Neural cell (in vitro differentiated cells): ENCODE data around the gene PLXNA2. TPM values are rescaled to one million over a fixed set of nuclear protein-coding genes. Genes with fewer than 3 reads are reported as not detected.

Experiments used
- H2AFZ ChIP-seq: fragments of 200-600, 300-800 bp; sonication (generic), shearing (Covaris generic); 2 replicates; pipeline ENCODE4 v1.6.0; 2014; ENCODE audit warnings: low read depth, mild to moderate bottlenecking, antibody characterized with exemption, low read length, moderate library complexity
- H3F3A ChIP-seq: fragments of 200-600 bp; shearing (Covaris generic); 2 replicates; pipeline ENCODE4 v1.6.1; 2016; ENCODE audit warnings: mild to moderate bottlenecking, moderate library complexity, mixed read lengths, antibody characterized with exemption, low read length; ENCODE audit not compliant: insufficient read depth, poor library complexity, severe bottlenecking
- H3K27ac ChIP-seq: fragments of 200-600, 300-800 bp; sonication (generic), shearing (Covaris generic); 2 replicates; pipeline ENCODE4 v1.5.1; 2014; ENCODE audit warnings: mild to moderate bottlenecking, low read length, moderate library complexity
- H3K27me3 ChIP-seq: fragments of 300-800, 200-600 bp; sonication (generic), shearing (Covaris generic); 2 replicates; pipeline ENCODE4 v1.6.0; 2014; ENCODE audit warnings: mild to moderate bottlenecking, low read depth, low read length, moderate library complexity; ENCODE audit not compliant: insufficient read depth
- H3K36me3 ChIP-seq: fragments of 300-800, 200-600 bp; sonication (generic), shearing (Covaris generic); 2 replicates; pipeline ENCODE4 v1.5.1; 2014; ENCODE audit warnings: mild to moderate bottlenecking, antibody characterized with exemption, low read length, moderate library complexity; ENCODE audit not compliant: insufficient read depth
- H3K4me2 ChIP-seq: fragments of 300-800, 200-600 bp; sonication (generic), shearing (Covaris generic); 2 replicates; pipeline ENCODE4 v1.6.0; 2014; ENCODE audit warnings: mild to moderate bottlenecking, low read length
- H3K4me3 ChIP-seq: fragments of 300-800, 200-600 bp; sonication (generic), shearing (Covaris generic); 2 replicates; pipeline ENCODE4 v1.5.1; 2014; ENCODE audit warnings: mild to moderate bottlenecking, low read length, moderate library complexity
- H3K79me2 ChIP-seq: fragments of 200-600 bp; shearing (Covaris generic); replicated peaks from 2 replicates; pipeline ENCODE4 v1.6.0; 2014; ENCODE audit warnings: mild to moderate bottlenecking, low read length, moderate library complexity; ENCODE audit not compliant: insufficient read depth
- H3K9ac ChIP-seq: fragments of 300-800, 200-600 bp; sonication (generic), shearing (Covaris generic); 2 replicates; pipeline ENCODE4 v1.6.1; 2016; ENCODE audit warnings: mild to moderate bottlenecking, low read length, mixed read lengths
- H3K9me2 ChIP-seq: fragments of 200-600 bp; shearing (Covaris generic); 2 replicates; pipeline ENCODE4 v1.6.1; 2016; ENCODE audit warnings: mild to moderate bottlenecking, low read length, mixed read lengths; ENCODE audit not compliant: insufficient read depth
- H3K9me3 ChIP-seq: fragments of 200-600, 300-800 bp; sonication (generic), shearing (Covaris generic); 2 replicates; pipeline ENCODE4 v1.6.1; 2016; ENCODE audit warnings: mild to moderate bottlenecking, mixed run types, low read length, moderate library complexity, mixed read lengths
- H4K20me1 ChIP-seq: fragments of 200-600 bp; shearing (Covaris generic); 2 replicates; pipeline ENCODE4 v1.6.1; 2016; ENCODE audit warnings: mild to moderate bottlenecking, mixed run types; ENCODE audit not compliant: insufficient read depth
- EP300 ChIP-seq: fragments of 450-650 bp; conservative IDR thresholded peaks from 2 replicates; pipeline ENCODE4 v1.6.1; 2014; ENCODE audit warnings: antibody characterized with exemption, mild to moderate bottlenecking, moderate library complexity; ENCODE audit not compliant: poor library complexity, severe bottlenecking
- EZH2 ChIP-seq: fragments of 200-600, 300-800 bp; shearing (Covaris generic), sonication (generic); IDR thresholded peaks from 2 replicates; pipeline ENCODE4 v1.6.1; 2014; ENCODE audit warnings: antibody characterized with exemption, low read length, borderline replicate concordance, mild to moderate bottlenecking; ENCODE audit not compliant: insufficient read depth, poor library complexity, severe bottlenecking
- MXI1 ChIP-seq: fragments of 450-650 bp; conservative IDR thresholded peaks from 2 replicates; pipeline ENCODE4 v1.6.1; 2014; ENCODE audit warnings: antibody characterized with exemption, mild to moderate bottlenecking; ENCODE audit not compliant: poor library complexity, severe bottlenecking
- POLR2AphosphoS5 ChIP-seq: IDR thresholded peaks from 2 replicates; pipeline ENCODE4 v1.6.1; 2012
- RAD21 ChIP-seq: fragments of 450-650 bp; conservative IDR thresholded peaks from 2 replicates; pipeline ENCODE4 v1.6.1; 2014; ENCODE audit warnings: antibody characterized with exemption, mild to moderate bottlenecking, moderate library complexity
- SMC3 ChIP-seq: fragments of 450-650 bp; conservative IDR thresholded peaks from 2 replicates; pipeline ENCODE4 v1.6.1; 2014; ENCODE audit warnings: antibody characterized with exemption, mild to moderate bottlenecking, moderate library complexity; ENCODE audit not compliant: poor library complexity
- TAF1 ChIP-seq: IDR thresholded peaks from 2 replicates; pipeline ENCODE4 v1.6.1; 2012; ENCODE audit warnings: low read depth
- polyA plus RNA-seq: library from polyadenylated mRNA; depleted of rRNA; stranded (reverse); fragments of >200 nt; gene quantifications from 2 replicates; pipeline ENCODE4 v1.2.3, GENCODE V29; 2014
- TF ChIP-seq, protein P1 (sequence below): fragments of 450-650 bp; IDR thresholded peaks from 2 replicates; pipeline ENCODE4 v1.5.1; 2014; ENCODE audit warnings: antibody characterized with exemption, mild to moderate bottlenecking, moderate library complexity; ENCODE audit not compliant: poor library complexity, severe bottlenecking
- TF ChIP-seq, protein P2 (sequence below): IDR thresholded peaks from 2 replicates; pipeline ENCODE4 v1.6.1; 2012; ENCODE audit warnings: borderline replicate concordance

Gene PLXNA2
- polyA plus RNA-seq, 1 donor from 2014 or later = 30.6 TPM

DNA sequence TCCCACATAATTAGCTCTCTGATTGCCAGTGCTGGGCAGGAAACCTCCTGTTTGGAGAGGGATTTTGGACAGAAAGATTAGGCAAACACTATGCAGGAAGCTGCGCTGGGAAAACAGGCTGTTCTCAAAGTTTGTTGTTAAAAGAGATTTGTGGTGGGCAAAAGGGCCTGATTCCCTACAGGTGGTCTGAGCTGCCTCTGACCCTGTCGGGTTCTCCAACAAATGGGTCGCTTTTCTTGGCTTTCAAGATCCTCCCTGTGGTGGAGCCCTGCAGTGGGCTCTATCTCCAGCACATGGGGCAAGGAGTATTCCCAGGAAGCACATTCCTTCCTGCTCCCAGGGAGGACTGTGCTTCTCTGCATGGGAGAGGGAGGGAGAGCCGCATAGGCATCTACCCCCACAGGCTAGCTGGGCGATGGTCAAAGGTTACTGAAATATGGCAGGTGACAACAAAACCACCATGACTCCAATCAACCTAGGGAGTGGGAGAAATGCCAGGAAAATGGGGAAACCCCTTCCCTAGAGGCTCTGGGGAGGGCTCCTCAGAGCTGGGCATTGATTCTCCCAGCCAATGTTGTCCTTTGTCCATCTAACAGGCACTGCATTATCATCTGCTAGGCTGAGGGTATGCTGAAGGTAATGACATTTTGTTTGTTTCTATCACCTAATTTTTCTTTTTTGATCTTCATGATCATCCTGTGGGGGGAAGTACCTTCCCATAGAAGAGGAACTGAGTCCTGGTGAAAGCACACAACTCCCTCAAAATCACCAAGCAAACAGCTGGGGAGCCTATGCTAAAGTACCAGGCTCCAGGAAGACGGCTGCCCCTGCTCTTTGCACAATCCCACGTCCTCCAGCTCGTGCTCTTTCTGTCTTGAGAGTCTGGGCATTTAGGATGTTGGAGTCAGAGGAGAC, 85.3 kb downstream of the PLXNA2 start:
- H3K4me3 ChIP-seq = no peak overlapping the region
- H3F3A ChIP-seq = no peaks in the 10 kb centered on the region
- peaks cover 8% of the 10 kb centered on the region for H4K20me1 ChIP-seq
- H2AFZ ChIP-seq = no peak overlapping the region
- no peak overlapping the region for H3K27ac ChIP-seq
- no peaks in the 10 kb centered on the region for H3K27me3 ChIP-seq
- H3K4me2 ChIP-seq = no peak overlapping the region
- H3K9me3 ChIP-seq = no peaks in the 10 kb centered on the region
- TF ChIP-seq, protein P1, sequence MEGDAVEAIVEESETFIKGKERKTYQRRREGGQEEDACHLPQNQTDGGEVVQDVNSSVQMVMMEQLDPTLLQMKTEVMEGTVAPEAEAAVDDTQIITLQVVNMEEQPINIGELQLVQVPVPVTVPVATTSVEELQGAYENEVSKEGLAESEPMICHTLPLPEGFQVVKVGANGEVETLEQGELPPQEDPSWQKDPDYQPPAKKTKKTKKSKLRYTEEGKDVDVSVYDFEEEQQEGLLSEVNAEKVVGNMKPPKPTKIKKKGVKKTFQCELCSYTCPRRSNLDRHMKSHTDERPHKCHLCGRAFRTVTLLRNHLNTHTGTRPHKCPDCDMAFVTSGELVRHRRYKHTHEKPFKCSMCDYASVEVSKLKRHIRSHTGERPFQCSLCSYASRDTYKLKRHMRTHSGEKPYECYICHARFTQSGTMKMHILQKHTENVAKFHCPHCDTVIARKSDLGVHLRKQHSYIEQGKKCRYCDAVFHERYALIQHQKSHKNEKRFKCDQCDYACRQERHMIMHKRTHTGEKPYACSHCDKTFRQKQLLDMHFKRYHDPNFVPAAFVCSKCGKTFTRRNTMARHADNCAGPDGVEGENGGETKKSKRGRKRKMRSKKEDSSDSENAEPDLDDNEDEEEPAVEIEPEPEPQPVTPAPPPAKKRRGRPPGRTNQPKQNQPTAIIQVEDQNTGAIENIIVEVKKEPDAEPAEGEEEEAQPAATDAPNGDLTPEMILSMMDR = no peak
- TF ChIP-seq EZH2 = no peak
- TF ChIP-seq EP300 = no peak
- no peak for TF ChIP-seq POLR2AphosphoS5
- TF ChIP-seq SMC3 = no peak
- TF ChIP-seq MXI1 = no peak
- TF ChIP-seq TAF1 = no peak
- TF ChIP-seq, protein P2, sequence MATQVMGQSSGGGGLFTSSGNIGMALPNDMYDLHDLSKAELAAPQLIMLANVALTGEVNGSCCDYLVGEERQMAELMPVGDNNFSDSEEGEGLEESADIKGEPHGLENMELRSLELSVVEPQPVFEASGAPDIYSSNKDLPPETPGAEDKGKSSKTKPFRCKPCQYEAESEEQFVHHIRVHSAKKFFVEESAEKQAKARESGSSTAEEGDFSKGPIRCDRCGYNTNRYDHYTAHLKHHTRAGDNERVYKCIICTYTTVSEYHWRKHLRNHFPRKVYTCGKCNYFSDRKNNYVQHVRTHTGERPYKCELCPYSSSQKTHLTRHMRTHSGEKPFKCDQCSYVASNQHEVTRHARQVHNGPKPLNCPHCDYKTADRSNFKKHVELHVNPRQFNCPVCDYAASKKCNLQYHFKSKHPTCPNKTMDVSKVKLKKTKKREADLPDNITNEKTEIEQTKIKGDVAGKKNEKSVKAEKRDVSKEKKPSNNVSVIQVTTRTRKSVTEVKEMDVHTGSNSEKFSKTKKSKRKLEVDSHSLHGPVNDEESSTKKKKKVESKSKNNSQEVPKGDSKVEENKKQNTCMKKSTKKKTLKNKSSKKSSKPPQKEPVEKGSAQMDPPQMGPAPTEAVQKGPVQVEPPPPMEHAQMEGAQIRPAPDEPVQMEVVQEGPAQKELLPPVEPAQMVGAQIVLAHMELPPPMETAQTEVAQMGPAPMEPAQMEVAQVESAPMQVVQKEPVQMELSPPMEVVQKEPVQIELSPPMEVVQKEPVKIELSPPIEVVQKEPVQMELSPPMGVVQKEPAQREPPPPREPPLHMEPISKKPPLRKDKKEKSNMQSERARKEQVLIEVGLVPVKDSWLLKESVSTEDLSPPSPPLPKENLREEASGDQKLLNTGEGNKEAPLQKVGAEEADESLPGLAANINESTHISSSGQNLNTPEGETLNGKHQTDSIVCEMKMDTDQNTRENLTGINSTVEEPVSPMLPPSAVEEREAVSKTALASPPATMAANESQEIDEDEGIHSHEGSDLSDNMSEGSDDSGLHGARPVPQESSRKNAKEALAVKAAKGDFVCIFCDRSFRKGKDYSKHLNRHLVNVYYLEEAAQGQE = no peak
- TF ChIP-seq RAD21 = no peak
- H3K9me2 ChIP-seq = no peaks in the 10 kb centered on the region
- no peaks in the 10 kb centered on the region for H3K36me3 ChIP-seq
- no peaks in the 10 kb centered on the region for H3K79me2 ChIP-seq
- H3K9ac ChIP-seq = no peak overlapping the region

DNA sequence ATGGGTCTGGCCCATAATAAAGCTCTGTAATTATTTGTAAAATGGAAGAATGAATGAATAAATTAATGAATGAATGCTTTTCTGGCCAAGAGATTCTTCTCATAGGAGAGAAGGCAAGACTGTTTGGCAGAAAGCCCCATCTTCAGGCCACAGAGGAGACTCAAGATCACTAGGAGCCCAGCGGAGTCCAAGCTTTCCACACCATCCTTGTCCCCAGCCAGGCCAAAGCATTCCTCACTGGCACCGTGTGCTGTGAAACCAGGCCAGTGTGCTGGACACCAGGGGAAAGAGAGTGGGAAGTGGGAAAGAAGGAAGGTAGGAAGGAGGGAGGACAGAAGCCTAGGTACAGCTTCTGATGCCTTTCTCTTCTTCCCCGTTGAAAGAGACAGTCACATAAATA, 86.4 kb downstream of the PLXNA2 start:
- Histone ChIP-seq H3K9me2 (no peaks in the 10 kb centered on the region), H3K9me3 (no peaks in the 10 kb centered on the region), H3K4me3 (no peak overlapping the region), H3K27me3 (no peaks in the 10 kb centered on the region), H3K79me2 (no peaks in the 10 kb centered on the region), H3K9ac (no peak overlapping the region), H3K27ac (no peak overlapping the region), H3F3A (no peaks in the 10 kb centered on the region), H2AFZ (no peak overlapping the region), H4K20me1 (peaks cover 6% of the 10 kb centered on the region), H3K4me2 (no peak overlapping the region), H3K36me3 (no peaks in the 10 kb centered on the region)
- TF ChIP-seq TAF1 (no peak), RAD21 (no peak), MXI1 (no peak), EP300 (no peak), POLR2AphosphoS5 (no peak)
- TF ChIP-seq, protein P2 = no peak
